ENCODE measurements around the gene RNF151.
"Not testable (repeated sequence)": the region's sequence is repeated elsewhere in the genome, so short reads cannot be mapped to it uniquely, and the experiment has no call there.

RNF151 gene

DNA sequence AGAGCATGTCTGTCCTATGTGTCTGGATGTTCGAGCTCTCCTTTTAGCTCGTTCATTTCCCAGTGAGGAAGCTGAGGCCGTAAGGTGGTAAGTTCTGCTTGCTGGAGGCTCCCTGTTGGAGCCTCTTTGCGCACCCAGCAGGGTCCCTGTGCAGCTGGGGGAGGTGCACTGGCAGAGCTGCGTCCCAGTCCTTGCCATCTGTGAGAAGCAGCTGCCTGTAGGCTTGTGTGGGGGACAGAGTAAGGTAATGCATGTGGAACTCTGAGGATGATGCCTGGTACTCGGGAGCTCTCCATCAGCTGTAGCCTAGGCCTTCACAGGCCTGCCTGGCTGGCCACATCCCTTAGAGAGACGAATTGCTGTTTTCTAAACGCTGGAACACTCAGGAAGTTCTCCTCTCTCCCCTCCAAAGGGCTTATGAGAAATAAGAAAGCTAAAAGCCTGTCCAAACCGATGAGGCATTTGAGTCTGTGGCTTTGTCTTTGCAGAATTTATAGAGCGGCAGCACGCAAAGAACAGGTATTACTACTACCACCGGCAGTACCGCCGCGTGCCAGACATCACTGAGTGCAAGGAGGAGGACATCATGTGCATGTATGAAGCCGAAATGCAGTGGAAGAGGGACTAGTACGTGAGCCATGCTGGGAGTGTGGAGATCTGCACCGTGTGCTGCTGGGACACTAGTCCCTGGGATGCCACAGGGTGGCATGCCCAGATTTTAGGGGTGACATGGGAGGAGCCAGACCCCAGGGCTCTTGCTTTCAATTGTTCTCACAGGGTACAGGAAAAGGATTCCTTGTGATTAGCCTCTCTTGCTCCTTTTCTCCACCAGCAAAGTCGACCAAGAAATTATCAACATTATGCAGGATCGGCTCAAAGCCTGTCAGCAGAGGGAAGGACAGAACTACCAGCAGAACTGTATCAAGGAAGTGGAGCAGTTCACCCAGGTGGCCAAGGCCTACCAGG is 5.7 kb upstream of the RNF151 start:
- DNase-seq (ENCODE audit: low read depth): no peak

DNA sequence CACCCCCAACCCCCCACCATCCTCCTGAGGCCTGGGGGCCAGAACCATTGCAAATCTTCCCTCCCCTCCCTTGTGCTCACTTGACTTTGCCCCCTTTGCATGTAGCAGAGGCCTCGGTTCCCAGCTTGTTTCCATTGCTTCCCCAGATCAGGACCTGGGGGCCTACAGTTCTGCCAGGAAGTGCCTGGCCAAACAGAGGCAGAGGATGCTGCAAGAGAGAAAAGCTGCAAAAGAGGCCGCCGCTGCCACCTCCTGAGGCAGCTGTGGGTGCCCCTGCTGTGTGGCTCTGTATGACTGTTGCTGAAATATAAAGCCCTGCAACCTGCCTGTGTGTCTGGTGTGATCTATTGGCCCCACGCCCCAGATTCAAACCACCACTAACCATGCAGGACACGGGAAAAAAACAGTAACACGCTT is 5.0 kb upstream of the RNF151 start:
- DNase-seq (ENCODE audit: low read depth): no peak

GRCh38 chr16:1962161-1963153 is 4.2 kb upstream of the RNF151 start:
- not testable (repeated sequence) for DNase-seq (ENCODE audit: low read depth)

DNA sequence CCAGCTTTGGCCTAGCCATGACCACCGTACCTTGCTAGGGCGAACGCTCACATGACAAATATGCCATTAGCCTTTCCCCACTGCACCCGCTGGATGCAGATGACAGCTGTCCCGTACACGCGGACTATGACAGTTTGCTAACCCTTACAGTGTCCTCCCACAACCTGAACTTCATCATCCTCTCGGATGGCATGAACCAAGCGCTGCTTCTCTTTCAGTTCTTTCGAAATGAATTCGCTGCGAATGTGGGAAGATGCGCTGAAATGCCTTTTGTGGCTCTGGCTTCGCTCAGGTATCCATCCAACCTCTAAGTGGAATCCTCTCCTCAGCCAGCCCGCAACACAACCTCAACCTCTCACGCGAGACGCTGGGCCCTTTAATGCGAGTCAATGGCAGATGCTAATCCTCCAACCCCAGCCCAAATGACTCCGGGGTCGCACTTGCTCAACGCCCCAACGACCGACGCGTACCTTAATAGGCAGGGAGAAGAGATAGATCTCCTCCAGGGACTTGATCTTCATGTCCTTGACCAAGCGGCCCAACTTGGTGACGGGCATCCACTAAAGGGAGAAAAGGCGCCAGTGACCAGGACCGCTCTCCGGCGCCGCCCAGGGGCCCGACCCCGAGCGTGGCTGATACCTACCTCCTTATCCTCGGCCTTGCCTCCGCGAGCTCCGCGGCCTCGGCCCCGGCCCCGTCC is 2.7 kb upstream of the RNF151 start:
- DNase-seq (ENCODE audit: low read depth): no peak

DNA sequence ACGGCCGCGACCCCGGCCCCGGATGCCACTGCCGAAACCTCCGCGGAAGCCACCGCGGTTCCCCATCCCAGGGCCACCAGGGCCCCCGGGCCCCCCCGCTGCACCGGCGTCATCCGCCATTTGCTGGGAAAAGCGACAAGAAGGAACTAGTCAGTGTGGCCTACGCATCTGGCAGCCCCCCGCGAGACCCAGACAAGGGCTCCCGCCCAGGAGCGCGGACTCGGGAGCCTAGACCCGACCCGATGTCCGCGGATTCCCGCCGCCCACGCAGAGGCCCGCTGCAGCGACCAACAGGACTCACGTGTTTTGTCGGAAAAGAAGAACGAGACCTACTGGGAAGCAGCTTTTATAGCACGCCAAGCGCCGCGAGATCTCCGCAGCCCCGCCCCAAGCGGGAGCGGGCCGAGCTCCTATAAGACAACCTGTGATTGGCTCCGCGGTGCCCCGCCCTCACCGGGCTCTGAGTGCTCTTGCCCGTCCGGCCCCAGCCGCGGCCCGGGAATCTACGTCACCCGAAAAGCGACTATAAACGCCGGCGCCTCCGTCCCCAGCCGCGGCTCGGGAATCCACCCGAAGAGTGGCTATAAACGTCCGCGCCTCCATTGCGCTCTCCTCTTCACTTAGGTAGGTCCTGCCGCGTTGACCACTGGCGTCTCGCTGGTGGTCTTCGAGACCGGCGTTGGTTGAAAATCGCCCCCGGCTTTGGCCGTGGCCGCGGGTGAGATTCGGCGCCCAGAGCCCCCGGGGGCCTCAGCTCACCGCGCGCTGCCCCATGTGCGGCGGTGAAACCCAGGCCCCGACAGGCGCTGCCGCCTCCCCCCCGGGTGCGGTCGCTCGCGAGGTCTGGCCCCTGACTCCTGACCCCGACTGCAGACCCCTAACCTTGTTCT is 1.9 kb upstream of the RNF151 start, which contains the start of gene RPS2:
TSS of gene RPS2 (minus strand) at position 321 of the 890 bp plus-strand sequence. CDS start at position 120, 201 bp downstream.
- DNase-seq (ENCODE audit: low read depth): peak; percentile 96

GRCh38 chr16:1965396-1966001 is 1.2 kb upstream of the RNF151 start:
- no peak for DNase-seq (ENCODE audit: low read depth)

DNA sequence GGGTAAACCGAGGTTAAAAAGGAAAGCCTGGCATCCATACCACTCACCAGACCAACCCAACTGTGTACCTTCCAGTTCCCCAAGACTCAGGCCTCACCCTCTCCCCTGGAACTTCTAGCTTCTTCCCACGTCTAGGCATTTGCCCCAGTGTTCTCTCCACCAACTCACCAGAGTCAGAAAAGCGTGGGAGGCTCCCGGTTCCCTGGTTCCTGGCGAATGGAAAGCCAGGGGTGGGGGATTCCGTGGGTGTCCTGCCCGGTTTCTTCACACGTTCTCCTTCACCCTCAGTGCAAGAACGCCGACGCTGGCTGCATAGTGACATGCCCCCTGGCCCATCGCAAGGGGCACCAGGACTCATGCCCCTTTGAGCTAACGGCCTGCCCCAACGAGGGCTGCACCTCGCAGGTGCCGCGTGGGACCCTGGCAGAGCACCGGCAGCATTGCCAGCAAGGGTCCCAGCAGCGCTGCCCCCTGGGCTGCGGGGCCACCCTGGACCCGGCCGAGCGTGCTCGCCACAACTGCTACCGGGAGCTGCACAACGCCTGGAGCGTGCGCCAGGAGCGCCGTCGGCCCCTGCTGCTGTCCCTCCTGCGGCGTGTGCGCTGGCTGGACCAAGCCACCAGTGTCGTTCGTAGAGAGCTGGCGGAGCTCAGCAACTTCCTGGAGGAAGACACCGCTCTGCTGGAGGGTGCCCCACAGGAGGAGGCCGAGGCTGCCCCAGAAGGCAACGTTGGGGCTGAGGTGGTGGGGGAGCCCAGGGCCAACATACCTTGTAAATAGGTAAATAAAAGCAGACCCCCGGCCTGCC is 1.7 kb downstream of the RNF151 start:
- DNase-seq (ENCODE audit: low read depth): no peak

DNA sequence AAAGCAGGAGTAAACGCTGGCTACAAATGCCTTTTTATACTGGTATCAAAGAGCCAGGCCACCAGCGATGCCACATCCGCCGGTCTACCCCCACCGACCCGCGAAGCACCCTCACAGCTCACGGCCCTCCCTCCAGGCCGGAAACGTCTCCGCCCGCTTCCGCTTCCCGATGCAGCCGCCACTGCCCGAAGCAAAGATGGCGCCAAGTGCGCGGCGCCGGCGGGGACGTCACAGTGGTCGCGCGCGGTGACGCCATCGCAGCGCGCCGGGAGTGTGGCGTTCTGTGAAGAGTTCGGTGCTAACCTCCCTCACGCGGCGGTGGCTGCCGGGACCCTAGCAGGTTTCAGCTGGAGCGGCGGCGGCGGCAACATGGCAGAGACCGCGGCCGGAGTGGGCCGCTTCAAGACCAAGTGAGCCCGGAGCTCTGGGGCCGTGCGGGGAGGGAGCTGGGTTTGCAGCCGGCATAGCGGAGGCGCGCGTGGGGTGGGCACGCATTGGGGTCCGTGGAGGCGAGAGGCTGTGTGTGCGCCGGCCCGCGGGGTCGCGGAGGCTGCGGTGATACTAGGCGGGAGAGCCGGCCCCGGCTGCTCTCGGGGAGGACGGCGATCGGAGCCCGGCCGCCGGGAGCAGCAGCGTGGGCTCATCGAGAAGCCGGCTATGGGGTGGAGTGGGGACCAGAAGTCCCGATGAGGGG is 5.3 kb downstream of the RNF151 start, which contains the start of gene TBL3:
TSS of gene TBL3 (plus strand) at position 258 of the 694 bp plus-strand sequence. CDS start at position 370, 112 bp downstream.
- peak; percentile 98 for DNase-seq (ENCODE audit: low read depth)

DNA sequence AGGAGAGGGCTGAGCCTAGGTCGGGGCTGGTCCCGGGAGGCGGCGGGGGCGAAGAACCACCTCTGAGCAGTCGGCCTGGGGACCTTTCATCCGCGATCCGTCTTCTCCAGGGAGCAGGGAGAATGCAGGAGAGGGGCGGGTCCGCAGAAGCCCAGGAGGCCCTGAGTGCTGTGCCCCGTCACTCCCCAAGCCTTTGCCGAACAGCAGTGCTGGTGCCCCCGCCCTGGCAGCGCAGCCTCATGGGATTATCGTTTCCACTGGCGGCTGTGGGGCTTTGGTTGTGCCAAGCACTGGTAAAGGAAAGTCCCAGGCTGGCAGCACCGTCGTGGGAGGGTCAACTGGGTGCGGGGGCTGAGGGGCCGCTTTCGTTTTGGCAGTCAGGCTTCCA is 5.8 kb downstream of the RNF151 start:
- DNase-seq (ENCODE audit: low read depth): no peak

DNA sequence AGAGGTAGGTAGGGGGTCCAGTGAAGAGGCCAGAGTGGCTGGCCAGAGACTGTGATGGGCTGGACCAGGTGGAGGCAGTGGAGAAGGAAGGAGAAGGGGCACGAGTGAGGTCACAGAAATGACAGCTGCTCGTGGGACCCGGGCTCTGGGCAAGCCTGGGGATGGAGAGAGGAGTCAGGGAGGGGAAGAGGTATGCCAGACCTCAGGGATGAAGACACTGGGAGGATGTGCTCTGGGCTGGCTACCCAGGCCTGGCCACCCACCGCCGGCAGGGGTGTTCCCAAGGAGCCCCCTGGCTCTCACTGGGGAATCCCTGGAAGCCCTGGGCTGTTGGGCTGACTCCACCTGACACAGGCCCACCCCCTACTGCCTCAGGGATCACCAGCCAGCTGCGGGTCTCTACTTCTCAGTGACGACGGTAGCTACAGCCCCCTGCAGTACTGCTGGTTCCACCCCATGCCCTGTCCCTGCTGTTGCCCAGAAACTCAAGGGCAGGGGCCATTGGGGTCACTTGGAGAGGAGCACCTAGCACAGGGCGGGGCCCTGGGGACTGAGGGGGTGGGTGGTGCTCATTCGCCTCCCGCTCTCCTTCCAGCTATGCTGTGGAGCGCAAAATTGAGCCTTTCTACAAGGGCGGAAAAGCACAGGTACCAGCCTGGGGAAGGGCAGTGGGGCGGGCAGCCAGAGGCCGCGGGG is 7.0 kb downstream of the RNF151 start:
- DNase-seq (ENCODE audit: low read depth): no peak

GRCh38 chr16:1974157-1975070 is 7.8 kb downstream of the RNF151 start:
- no peak for DNase-seq (ENCODE audit: low read depth)

- DNase-seq (ENCODE audit: low read depth): no peak
Measured at GRCh38 chr16:1975432-1976215, 9.0 kb downstream of the RNF151 start.

- DNase-seq (ENCODE audit: low read depth): no peak
Measured at GRCh38 chr16:1976216-1976520, 9.5 kb downstream of the RNF151 start.

DNA sequence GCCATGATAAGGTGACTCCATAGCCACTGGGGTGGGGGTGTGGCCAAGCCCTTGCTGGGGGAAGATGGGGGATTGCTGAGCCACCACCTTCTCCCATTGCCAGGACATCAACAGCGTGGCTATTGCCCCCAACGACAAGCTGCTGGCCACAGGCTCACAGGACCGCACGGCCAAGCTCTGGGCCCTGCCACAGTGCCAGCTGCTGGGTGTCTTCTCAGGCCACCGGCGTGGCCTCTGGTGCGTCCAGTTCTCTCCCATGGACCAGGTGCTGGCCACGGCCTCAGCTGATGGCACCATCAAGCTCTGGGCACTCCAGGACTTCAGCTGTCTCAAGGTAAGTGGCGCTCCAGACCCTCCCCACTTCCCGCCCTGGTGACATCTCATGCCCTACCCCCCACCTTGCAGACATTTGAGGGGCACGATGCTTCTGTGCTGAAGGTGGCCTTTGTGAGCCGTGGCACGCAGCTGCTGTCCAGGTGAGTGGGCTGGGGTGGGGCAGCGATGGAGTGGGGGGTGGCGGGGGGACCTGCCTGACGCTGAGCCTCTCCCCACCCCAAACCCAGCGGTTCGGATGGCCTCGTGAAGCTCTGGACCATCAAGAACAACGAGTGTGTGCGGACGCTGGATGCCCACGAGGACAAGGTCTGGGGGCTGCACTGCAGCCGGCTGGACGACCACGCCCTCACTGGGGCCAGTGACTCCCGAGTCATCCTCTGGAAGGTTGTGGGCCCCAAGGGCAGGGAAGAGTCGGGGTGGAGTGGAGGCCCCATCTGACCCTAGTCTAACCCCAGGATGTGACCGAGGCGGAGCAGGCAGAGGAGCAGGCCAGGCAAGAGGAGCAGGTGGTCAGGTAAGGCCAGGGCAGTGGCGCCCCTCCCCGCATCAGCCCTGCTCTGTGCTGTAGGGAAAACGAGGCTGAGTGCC is 10.6 kb downstream of the RNF151 start:
- no peak for DNase-seq (ENCODE audit: low read depth)

DNA sequence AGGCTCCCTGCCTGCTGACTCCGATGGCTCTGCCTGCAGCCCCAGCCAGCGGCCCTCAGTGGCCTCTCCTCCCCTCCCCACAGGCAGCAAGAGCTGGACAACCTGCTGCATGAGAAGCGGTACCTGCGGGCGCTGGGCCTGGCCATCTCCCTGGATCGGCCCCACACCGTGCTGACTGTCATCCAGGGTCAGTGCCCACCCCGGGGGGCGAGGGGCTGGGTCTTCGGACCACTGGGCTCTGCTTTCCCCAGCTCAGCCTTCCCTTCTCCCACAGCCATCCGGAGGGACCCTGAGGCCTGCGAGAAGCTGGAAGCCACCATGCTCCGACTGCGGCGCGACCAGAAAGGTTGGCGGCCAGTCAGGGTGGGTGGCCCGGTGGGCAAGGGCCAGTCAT is 11.2 kb downstream of the RNF151 start:
- no peak for DNase-seq (ENCODE audit: low read depth)
